GM12873 (cell line): Measurements from ENCODE around the gene DCAF12L2.

Experiments
- TF ChIP-seq, protein P1 (sequence below): IDR thresholded peaks from 2 replicates; pipeline ENCODE4 v1.5.1; 2012; ENCODE audit warnings: low read depth, mild to moderate bottlenecking, moderate library complexity, low read length, control low read depth; ENCODE audit not compliant: insufficient read depth; ENCODE audit errors: missing control alignments

DCAF12L2 gene

DNA sequence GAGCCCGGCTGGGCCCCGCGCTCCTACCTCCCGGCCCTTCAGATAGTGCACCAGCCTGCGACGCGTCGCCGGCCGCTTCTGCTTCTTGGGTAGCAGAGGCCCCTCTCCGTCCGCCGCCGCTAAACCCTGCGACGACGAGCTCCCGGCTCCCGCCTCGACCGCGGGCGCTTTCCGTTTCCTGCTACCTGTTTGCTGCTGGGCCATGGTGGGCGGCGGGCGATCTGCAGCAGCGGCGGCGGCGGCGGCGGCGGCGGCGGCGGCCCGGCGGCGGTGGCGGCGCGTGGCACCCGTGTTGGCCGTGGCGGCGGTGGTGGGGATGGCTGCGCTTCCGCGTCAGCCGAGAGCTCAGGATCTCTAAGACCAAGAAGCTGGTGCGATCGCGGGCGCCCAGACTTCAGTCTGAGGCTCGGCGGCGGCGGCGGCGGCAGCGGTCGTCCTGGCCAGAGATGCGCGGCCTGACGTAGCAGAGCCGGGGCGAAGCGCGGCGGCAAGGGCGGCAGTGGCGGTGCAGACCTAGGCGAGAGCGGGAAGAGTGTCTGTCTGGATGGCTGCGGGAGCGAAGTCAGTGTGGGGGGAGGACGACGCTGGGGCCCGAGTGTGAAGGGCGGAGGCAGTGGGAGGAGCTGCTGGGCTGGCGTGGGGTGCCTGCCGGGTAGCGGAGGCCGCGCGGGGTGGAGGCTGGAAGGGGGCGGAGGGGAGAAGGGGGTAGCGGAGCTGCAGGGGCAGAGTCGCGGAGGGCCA is at the start of gene DCAF12L2:
Gene DCAF12L2 (minus strand): TSS at position 569 of the 741 bp plus-strand sequence. CDS start 365 bp downstream, at position 204.
- TF ChIP-seq, protein P1, sequence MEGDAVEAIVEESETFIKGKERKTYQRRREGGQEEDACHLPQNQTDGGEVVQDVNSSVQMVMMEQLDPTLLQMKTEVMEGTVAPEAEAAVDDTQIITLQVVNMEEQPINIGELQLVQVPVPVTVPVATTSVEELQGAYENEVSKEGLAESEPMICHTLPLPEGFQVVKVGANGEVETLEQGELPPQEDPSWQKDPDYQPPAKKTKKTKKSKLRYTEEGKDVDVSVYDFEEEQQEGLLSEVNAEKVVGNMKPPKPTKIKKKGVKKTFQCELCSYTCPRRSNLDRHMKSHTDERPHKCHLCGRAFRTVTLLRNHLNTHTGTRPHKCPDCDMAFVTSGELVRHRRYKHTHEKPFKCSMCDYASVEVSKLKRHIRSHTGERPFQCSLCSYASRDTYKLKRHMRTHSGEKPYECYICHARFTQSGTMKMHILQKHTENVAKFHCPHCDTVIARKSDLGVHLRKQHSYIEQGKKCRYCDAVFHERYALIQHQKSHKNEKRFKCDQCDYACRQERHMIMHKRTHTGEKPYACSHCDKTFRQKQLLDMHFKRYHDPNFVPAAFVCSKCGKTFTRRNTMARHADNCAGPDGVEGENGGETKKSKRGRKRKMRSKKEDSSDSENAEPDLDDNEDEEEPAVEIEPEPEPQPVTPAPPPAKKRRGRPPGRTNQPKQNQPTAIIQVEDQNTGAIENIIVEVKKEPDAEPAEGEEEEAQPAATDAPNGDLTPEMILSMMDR, result no peak

- TF ChIP-seq, protein P1, result no peak
These were observed 11.2 kb upstream of the DCAF12L2 start for GRCh38 chrX:126177133-126177840.

- TF ChIP-seq, protein P1, result no peak
These were observed 4.6 kb upstream of the DCAF12L2 start for GRCh38 chrX:126170720-126171119.

DNA sequence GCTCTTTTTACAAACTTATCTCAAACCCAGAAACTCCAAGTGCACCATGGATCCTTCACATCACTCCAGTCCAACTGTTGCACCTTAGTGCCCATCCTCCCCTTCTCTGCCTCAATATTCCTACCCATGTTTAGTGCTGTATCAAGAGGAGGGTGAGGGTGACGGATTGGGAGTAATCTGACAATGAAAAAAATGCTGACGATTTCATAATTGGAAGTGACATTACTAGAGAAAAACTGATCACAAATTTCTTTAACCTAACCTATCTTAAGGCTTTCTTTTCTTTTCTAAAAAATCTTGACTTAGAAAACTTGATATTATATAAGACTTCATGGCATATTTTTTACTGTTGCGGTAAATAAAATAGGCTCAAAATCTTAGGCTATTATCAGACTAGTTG is 1.5 kb upstream of the DCAF12L2 start:
- TF ChIP-seq, protein P1, result no peak

- TF ChIP-seq, protein P1, result no peak
These were observed 728 bp downstream of the DCAF12L2 start for GRCh38 chrX:126165401-126165720.

DNA sequence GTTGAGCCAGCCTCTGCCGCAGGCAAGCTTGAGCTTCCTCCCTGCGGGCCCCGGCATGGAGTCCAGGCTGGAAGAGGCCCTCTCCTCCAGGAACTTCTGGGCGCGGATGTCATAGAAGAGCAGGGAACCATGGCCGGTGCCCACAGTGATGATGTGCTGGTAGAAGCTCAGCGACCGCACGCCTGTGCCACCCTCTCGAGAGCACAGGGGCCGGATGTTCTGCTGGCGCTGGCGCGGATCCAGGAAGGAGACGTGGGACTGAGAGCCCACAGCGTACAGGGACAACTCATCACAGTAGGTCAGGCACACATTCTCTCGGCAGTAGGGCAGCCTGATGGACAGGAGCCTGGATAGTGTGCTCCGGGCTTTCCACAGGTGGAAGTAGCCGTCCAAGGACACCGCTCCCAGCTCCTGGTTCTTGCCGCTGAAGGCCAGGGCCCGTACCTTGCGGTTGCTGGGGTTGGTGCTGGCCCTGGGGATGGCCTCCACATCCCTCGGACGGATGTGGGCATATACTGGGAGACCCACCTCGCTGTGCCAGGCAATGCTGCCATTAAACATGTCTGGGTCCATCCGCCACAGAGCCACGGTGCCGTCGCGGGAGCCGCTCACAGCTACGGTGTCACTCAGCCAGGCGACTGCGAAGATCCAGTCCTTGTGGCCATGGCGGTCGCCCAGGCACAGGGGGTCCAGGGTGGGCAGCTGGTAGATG is 1.2 kb downstream of the DCAF12L2 start:
- TF ChIP-seq, protein P1, result no peak

DNA sequence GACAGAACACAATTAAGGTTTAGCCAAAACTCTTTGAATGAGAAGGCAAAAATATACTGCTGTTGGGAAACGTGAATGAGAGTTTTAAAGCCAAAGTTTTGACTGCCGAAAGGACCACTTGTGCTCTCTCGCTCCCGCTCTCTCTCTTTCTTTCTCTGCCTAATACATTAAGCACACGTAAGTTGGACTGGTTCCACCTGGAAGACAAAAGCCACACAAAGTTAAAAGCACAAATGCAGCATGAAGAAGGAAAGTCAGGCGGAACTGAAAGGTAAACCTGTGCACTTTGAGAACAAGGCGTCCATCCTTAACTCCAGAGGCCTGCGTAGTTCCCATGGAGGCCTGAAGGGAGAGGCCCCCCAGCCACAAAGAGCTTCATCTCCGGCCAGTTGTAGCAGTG is 1.9 kb downstream of the DCAF12L2 start:
- TF ChIP-seq, protein P1, result no peak
